ENCODE results near the gene HUNK. TPM values are rescaled to one million over a fixed set of nuclear protein-coding genes. Genes with fewer than 3 reads are reported as not detected.

Gene HUNK
- total and polyA plus RNA-seq, 2 of the 8 experiments (the other 6 are each of a cell fraction or from before 2014, with no cell fraction given): 1.9 to 10.2 TPM

GRCh38 chr21:31975491-31975890, 102.7 kb downstream of the HUNK start:
- H4K5ac ChIP-seq (ENCODE audit: insufficient read length, low read depth, low read length): no peak overlapping the region
- FAIRE-seq: no peak
- no peak for DNase-seq (ENCODE audit: low read depth in 1 of 2, low spot score in 2 of 2)
- H4K20me1 ChIP-seq (replicated peaks in 1 of 2; ENCODE audit: control insufficient read depth in 1 of 2, insufficient read depth in 2 of 2, low read length in 2 of 2): no peaks in the 10 kb centered on the region
- TF ChIP-seq MAFK (IDR thresholded peaks at IDR 0.05; ENCODE audit: low read depth, low read length) (no peak), RXRA (IDR thresholded peaks at IDR 0.05; ENCODE audit: insufficient read depth, low read depth, low read length) (no peak), RBBP5 (IDR thresholded peaks at IDR 0.05; ENCODE audit: borderline replicate concordance, low read depth, low read length) (no peak)
- no peaks in the 10 kb centered on the region for H3K9me3 ChIP-seq (ENCODE audit: insufficient read depth in 2 of 2, low read depth in 1 of 2, low read length in 1 of 2)
- no peak overlapping the region for H2BK120ac ChIP-seq (replicated peaks; ENCODE audit: low read depth, low read length)
- H3K18ac ChIP-seq (ENCODE audit: extremely low read depth, low read length): no peak overlapping the region
- ChIA-PET CTCF (ENCODE audit: partially characterized antibody) (interaction anchor here (0.6 to 1.2 kb wide), 3 partner anchors 20 to 202 kb away, joined by 3 to 4 read pairs (median 3); no protein-coding TSS in a partner anchor), POLR2A (ENCODE audit: partially characterized antibody) (no interaction called here)
- no peaks in the 10 kb centered on the region for H3K4me1 ChIP-seq (replicated peaks in 1 of 4; ENCODE audit: control insufficient read depth in 3 of 4, insufficient read depth in 4 of 4, low read length in 3 of 4)
- H2AK5ac ChIP-seq (ENCODE audit: low read depth, low read length): no peak overlapping the region
- H3K79me2 ChIP-seq (ENCODE audit: control insufficient read depth in 1 of 2, insufficient read depth in 2 of 2, low read length in 2 of 2): no peaks in the 10 kb centered on the region
- WGBS, 2 experiments (ENCODE audit: extremely low coverage in 1 of 2, insufficient coverage in 1 of 2, insufficient read length in 1 of 2, insufficient replicate concordance in 2 of 2, low coverage in 1 of 2, low lambda C conversion rate in 2 of 2, missing lambda C conversion rate in 1 of 2): 84% methylated on average over 6 of the region's 6 CpGs; no CpG with 5 or more reads in 1 of the 2 experiments
- no peak overlapping the region for H2BK15ac ChIP-seq (ENCODE audit: low read length)
- no peak overlapping the region for H3K14ac ChIP-seq (ENCODE audit: insufficient read length)
- H3K79me1 ChIP-seq (ENCODE audit: low read depth, low read length): no peaks in the 10 kb centered on the region
- H3K23ac ChIP-seq (ENCODE audit: insufficient read length): no peak overlapping the region
- H2BK20ac ChIP-seq (ENCODE audit: low read length): no peak overlapping the region
- no peaks in the 10 kb centered on the region; a peak in 1 of 8 replicates for H3K36me3 ChIP-seq (ENCODE audit: control insufficient read depth in 2 of 4, insufficient read depth in 4 of 4, low read length in 3 of 4)
- no peaks in the 10 kb centered on the region for H3K23me2 ChIP-seq (ENCODE audit: low read depth, low read length)
- no peak overlapping the region for H3K4me3 ChIP-seq (ENCODE audit: extremely low read depth in 1 of 4, insufficient read depth in 2 of 4, low read depth in 3 of 4, low read length in 4 of 4)
- H2AFZ ChIP-seq (ENCODE audit: low read length): no peak overlapping the region
- H2BK5ac ChIP-seq (ENCODE audit: low read depth, low read length): no peak overlapping the region
- H3K9ac ChIP-seq (replicated peaks in 1 of 4; ENCODE audit: extremely low read depth in 1 of 4, low read depth in 3 of 4, low read length in 3 of 4): no peak overlapping the region
- H2BK12ac ChIP-seq (ENCODE audit: low read depth, low read length): no peak overlapping the region
- H3K56ac ChIP-seq (replicated peaks; ENCODE audit: insufficient read length, low read depth, low read length): no peak overlapping the region
- H3K27ac ChIP-seq (ENCODE audit: low read depth, low read length): no peak overlapping the region
- H3K4me2 ChIP-seq (ENCODE audit: insufficient read depth in 1 of 2, low read depth in 2 of 2, low read length in 2 of 2): no peak overlapping the region
- H3K27me3 ChIP-seq (replicated peaks in 1 of 4; ENCODE audit: control insufficient read depth in 3 of 4, extremely low read depth in 1 of 4, insufficient read depth in 3 of 4, low read length in 3 of 4): no peaks in the 10 kb centered on the region
- H4K8ac ChIP-seq (ENCODE audit: extremely low read depth, insufficient read depth, low read length): no peak overlapping the region
- H3K4ac ChIP-seq (replicated peaks; ENCODE audit: insufficient read length, low read depth, low read length): no peak overlapping the region
- H4K91ac ChIP-seq (replicated peaks; ENCODE audit: insufficient read length, low read length): no peak overlapping the region
